H1 (cell line): ENCODE measurements around the gene DPEP3. TPM values are rescaled to one million over a fixed set of nuclear protein-coding genes. Genes with fewer than 3 reads are reported as not detected.

Experiments used
- CTCF ChIA-PET: fragments of 300-600 bp; sonication (Branson Sonifier 250); formaldehyde crosslinking; loops from one replicate; lab custom pipeline; 2021; ENCODE audit not compliant: partially characterized antibody; lab: Charles Lee
- POLR2A ChIA-PET: fragments of 300-600 bp; sonication (Branson Sonifier 250); formaldehyde crosslinking; loops from one replicate; lab custom pipeline; 2021; ENCODE audit warnings: inconsistent platforms; ENCODE audit not compliant: partially characterized antibody; lab: Charles Lee
- DNase-seq, 2 experiments: peaks; one replicate each; pipeline versions ENCODE4 v3.0.0 to v3.0.0-alpha.2; 2010 to 2022; ENCODE audit warnings: low spot score in 2 of 2, low read depth in 1 of 2, mixed read lengths in 1 of 2
- FAIRE-seq: peaks from 2 replicates; lab custom pipeline; 2011; peaks lifted over from hg19 to GRCh38; lab: Jason Lieb, UNC
- H2AFZ ChIP-seq: 2 replicates; pipeline ENCODE4 v1.8.1; 2012; ENCODE audit warnings: low read length, inconsistent platforms
- H2AK5ac ChIP-seq: 2 replicates; pipeline ENCODE4 v1.6.1; 2013; ENCODE audit warnings: low read depth, low read length
- H2BK120ac ChIP-seq: replicated peaks from 2 replicates; pipeline ENCODE3; 2013; ENCODE audit warnings: low read depth, low read length, inconsistent platforms
- H2BK12ac ChIP-seq: 2 replicates; pipeline ENCODE4 v1.6.1; 2013; ENCODE audit warnings: low read depth, low read length
- H2BK15ac ChIP-seq: 2 replicates; pipeline ENCODE4 v1.6.1; 2013; ENCODE audit warnings: low read length
- H2BK20ac ChIP-seq: 2 replicates; pipeline ENCODE4 v1.6.1; 2013; ENCODE audit warnings: low read length
- H2BK5ac ChIP-seq: 2 replicates; pipeline ENCODE4 v1.6.1; 2013; ENCODE audit warnings: low read depth, low read length
- H3K14ac ChIP-seq: 2 replicates; pipeline ENCODE4 v1.6.1; 2013; ENCODE audit warnings: inconsistent platforms; ENCODE audit not compliant: insufficient read length
- H3K18ac ChIP-seq: 2 replicates; pipeline ENCODE4 v1.6.1; 2013; ENCODE audit warnings: low read length; ENCODE audit errors: extremely low read depth
- H3K23ac ChIP-seq: 2 replicates; pipeline ENCODE4 v1.6.1; 2013; ENCODE audit warnings: inconsistent platforms; ENCODE audit not compliant: insufficient read length
- H3K23me2 ChIP-seq: 2 replicates; pipeline ENCODE4 v1.6.1; 2013; ENCODE audit warnings: low read depth, low read length
- H3K27ac ChIP-seq: 2 replicates; pipeline ENCODE4 v1.6.1; 2011; ENCODE audit warnings: low read depth, low read length, inconsistent platforms
- H3K27me3 ChIP-seq, 4 experiments: replicated peaks in 1 of 4; 1 replicate in 1 of 4; 2 replicates in 3 of 4; pipeline versions ENCODE4 v1.6.1 to v1.8.1; 2011 to 2013; ENCODE audit warnings: low read length in 3 of 4, mild to moderate bottlenecking in 3 of 4, inconsistent platforms in 2 of 4, mixed read lengths in 2 of 4, moderate library complexity in 1 of 4; ENCODE audit not compliant: control insufficient read depth in 3 of 4, insufficient read depth in 3 of 4; ENCODE audit errors: extremely low read depth in 1 of 4
- H3K36me3 ChIP-seq, 4 experiments: 2 replicates each; pipeline versions ENCODE4 v1.6.1 to v1.8.1; 2011 to 2013; ENCODE audit warnings: mild to moderate bottlenecking in 4 of 4, low read length in 3 of 4, moderate library complexity in 2 of 4, control low read depth in 1 of 4, inconsistent platforms in 1 of 4; ENCODE audit not compliant: insufficient read depth in 4 of 4, control insufficient read depth in 2 of 4
- H3K4ac ChIP-seq: replicated peaks from 2 replicates; pipeline ENCODE3; 2013; ENCODE audit warnings: low read length, low read depth, mixed read lengths, inconsistent platforms; ENCODE audit not compliant: insufficient read length
- H3K4me1 ChIP-seq, 4 experiments: replicated peaks in 1 of 4; 1 replicate in 1 of 4; 2 replicates in 3 of 4; pipeline versions ENCODE4 v1.6.1 to v1.8.1; 2011 to 2013; ENCODE audit warnings: low read length in 3 of 4, inconsistent platforms in 2 of 4, mixed read lengths in 1 of 4; ENCODE audit not compliant: insufficient read depth in 4 of 4, control insufficient read depth in 3 of 4
- H3K4me2 ChIP-seq, 2 experiments: 2 replicates each; pipeline versions ENCODE4 v1.6.1 to v1.8.1; 2011 to 2013; ENCODE audit warnings: low read depth in 2 of 2, low read length in 2 of 2, control low read depth in 1 of 2, inconsistent platforms in 1 of 2, mild to moderate bottlenecking in 1 of 2; ENCODE audit not compliant: insufficient read depth in 1 of 2
- H3K4me3 ChIP-seq, 4 experiments: fragments of 200-600, 300-600 bp in 1 of 4; sonication (generic), shearing (Covaris generic), sonication (Bioruptor Twin) in 1 of 4; 2 replicates each; pipeline versions ENCODE4 v1.5.1 to v1.8.1; 2011 to 2016; ENCODE audit warnings: low read length in 4 of 4, low read depth in 3 of 4, control low read depth in 2 of 4, inconsistent platforms in 2 of 4, mild to moderate bottlenecking in 2 of 4, mixed read lengths in 1 of 4, moderate library complexity in 1 of 4; ENCODE audit not compliant: insufficient read depth in 2 of 4; ENCODE audit errors: extremely low read depth in 1 of 4
- H3K56ac ChIP-seq: replicated peaks from 2 replicates; pipeline ENCODE3; 2013; ENCODE audit warnings: low read depth, mild to moderate bottlenecking, mixed read lengths, low read length, inconsistent platforms; ENCODE audit not compliant: insufficient read length
- H3K79me1 ChIP-seq: 2 replicates; pipeline ENCODE4 v1.6.1; 2013; ENCODE audit warnings: low read depth, low read length, control low read depth
- H3K79me2 ChIP-seq, 2 experiments: 2 replicates each; pipeline versions ENCODE4 v1.6.1 to v1.8.1; 2012 to 2013; ENCODE audit warnings: low read length in 2 of 2, mild to moderate bottlenecking in 2 of 2, inconsistent platforms in 1 of 2; ENCODE audit not compliant: insufficient read depth in 2 of 2, control insufficient read depth in 1 of 2
- H3K9ac ChIP-seq, 4 experiments: replicated peaks in 1 of 4; 1 replicate in 1 of 4; 2 replicates in 3 of 4; pipeline versions ENCODE4 v1.6.1 to v1.8.1; 2011 to 2013; ENCODE audit warnings: low read depth in 3 of 4, low read length in 3 of 4, control low read depth in 2 of 4, mild to moderate bottlenecking in 2 of 4, moderate library complexity in 2 of 4, inconsistent platforms in 1 of 4; ENCODE audit errors: extremely low read depth in 1 of 4
- H3K9me3 ChIP-seq, 2 experiments: 2 replicates each; pipeline versions ENCODE4 v1.6.1 to v1.8.1; 2012 to 2013; ENCODE audit warnings: mild to moderate bottlenecking in 2 of 2, moderate library complexity in 2 of 2, control low read depth in 1 of 2, inconsistent platforms in 1 of 2, low read depth in 1 of 2, low read length in 1 of 2, mixed read lengths in 1 of 2; ENCODE audit not compliant: insufficient read depth in 2 of 2
- H4K20me1 ChIP-seq, 2 experiments: replicated peaks in 1 of 2; 2 replicates each; pipeline versions ENCODE3 to v1.8.1; 2011 to 2013; ENCODE audit warnings: inconsistent platforms in 2 of 2, low read length in 2 of 2, mild to moderate bottlenecking in 1 of 2; ENCODE audit not compliant: insufficient read depth in 2 of 2, control insufficient read depth in 1 of 2
- H4K5ac ChIP-seq: 2 replicates; pipeline ENCODE4 v1.6.1; 2013; ENCODE audit warnings: low read length, low read depth, mixed read lengths, inconsistent platforms; ENCODE audit not compliant: insufficient read length
- H4K8ac ChIP-seq: 2 replicates; pipeline ENCODE4 v1.8.0; 2013; ENCODE audit warnings: mild to moderate bottlenecking, moderate library complexity, low read length, inconsistent platforms; ENCODE audit not compliant: insufficient read depth; ENCODE audit errors: extremely low read depth
- H4K91ac ChIP-seq: replicated peaks from 2 replicates; pipeline ENCODE3; 2013; ENCODE audit warnings: low read length, mixed read lengths, inconsistent platforms; ENCODE audit not compliant: insufficient read length
- BCL11A ChIP-seq, 2 experiments: IDR thresholded peaks; one replicate each; pipeline ENCODE4 v1.6.1; 2011; ENCODE audit warnings: low read depth in 2 of 2, low read length in 2 of 2, mild to moderate bottlenecking in 2 of 2
- JUN ChIP-seq: IDR thresholded peaks from 2 replicates; pipeline ENCODE4 v1.6.1; 2011; ENCODE audit warnings: low read depth, mild to moderate bottlenecking, improper control_type of control experiment, low read length
- MAFK ChIP-seq: IDR thresholded peaks from 2 replicates; pipeline ENCODE4 v1.6.1; 2012; ENCODE audit warnings: low read depth, mild to moderate bottlenecking, improper control_type of control experiment, low read length
- NANOG ChIP-seq: IDR thresholded peaks from 2 replicates; pipeline ENCODE4 v1.6.1; 2011; ENCODE audit warnings: low read length, low read depth, mild to moderate bottlenecking, inconsistent platforms; ENCODE audit not compliant: insufficient read depth, poor library complexity, severe bottlenecking
- PHF8 ChIP-seq: fragments of 200-600 bp; sonication (generic); conservative IDR thresholded peaks from 2 replicates; pipeline ENCODE4 v1.7.1; 2012; ENCODE audit warnings: low read depth, mild to moderate bottlenecking, inconsistent platforms, low read length, moderate library complexity
- SP2 ChIP-seq: IDR thresholded peaks from 2 replicates; pipeline ENCODE4 v1.6.1; 2012; ENCODE audit warnings: mild to moderate bottlenecking, low read length, inconsistent platforms
- TAF7 ChIP-seq: optimal IDR thresholded peaks from 2 replicates; pipeline ENCODE3; 2011; ENCODE audit warnings: low read depth, mild to moderate bottlenecking, inconsistent platforms, low read length, moderate library complexity, borderline replicate concordance
- TCF12 ChIP-seq: IDR thresholded peaks from 2 replicates; pipeline ENCODE4 v1.6.1; 2011; ENCODE audit warnings: low read depth, mild to moderate bottlenecking, low read length
- WGBS, 2 experiments: shearing (Covaris generic) in 1 of 2; methylation state at CpG; one replicate each; pipeline versions ENCODE4 v1.1.6 to v1.1.7; 2013 to 2015; ENCODE audit warnings: low lambda C conversion rate in 2 of 2, mixed read lengths in 2 of 2, inconsistent platforms in 1 of 2, low coverage in 1 of 2, missing lambda C conversion rate in 1 of 2; ENCODE audit not compliant: insufficient replicate concordance in 2 of 2, insufficient coverage in 1 of 2, insufficient read length in 1 of 2; ENCODE audit errors: extremely low coverage in 1 of 2, missing lambda C conversion rate in 1 of 2; 5-methylcytosine and 5-hydroxymethylcytosine counted together
- polyA plus RNA-seq, 7 experiments: library from polyadenylated mRNA; depleted of rRNA in 3 of 7; stranded (reverse) in 5 of 7; unstranded in 2 of 7; fragments of >200 nt in 5 of 7; fragments of 200-250 nt in 2 of 7; gene quantifications; 1 replicate in 5 of 7; 2 replicates in 1 of 7; 4 replicates in 1 of 7; pipeline versions ENCODE4 v1.2.1 to v1.2.3, GENCODE V29; 2011 to 2013; ENCODE audit warnings: missing spikeins in 2 of 7, mixed read lengths in 2 of 7
- total RNA-seq: library from RNA; stranded (reverse); fragmentation: NEBNext Ultra II Directional; extraction: Animal tissue kit (Norgen Biotek cat#: 25700); gene quantifications from 2 replicates; pipeline ENCODE4 v1.2.1, GENCODE V29; 2021

DPEP3 gene
- total and polyA plus RNA-seq, 2 of the 8 experiments (the other 6 are each of a cell fraction or from before 2014, with no cell fraction given), result 6.5 to 9.9 TPM

GRCh38 chr16:67992661-67993206 is 12.4 kb upstream of the DPEP3 start:
- TF ChIP-seq JUN, result no peak
- no peak for TF ChIP-seq TCF12
- no peak for TF ChIP-seq NANOG
- TF ChIP-seq BCL11A (IDR thresholded peaks at IDR 0.05; ENCODE audit: low read depth in 2 of 2, low read length in 2 of 2), result no peak
- TF ChIP-seq TAF7, result no peak
- TF ChIP-seq SP2, result no peak
- TF ChIP-seq PHF8, result no peak
- no peak for TF ChIP-seq MAFK
- no peak overlapping the region for H2AFZ ChIP-seq
- no peak overlapping the region for H4K5ac ChIP-seq
- H3K23me2 ChIP-seq, result no peaks in the 10 kb centered on the region; the same call in 1 of the 2 replicates
- H3K23ac ChIP-seq, result no peak overlapping the region
- no peak overlapping the region for H3K27ac ChIP-seq
- no peak overlapping the region for H3K56ac ChIP-seq
- 0 out of 2 replicates have a peak overlapping the region, but pooled peaks have one; percentile 46 for H2BK15ac ChIP-seq
- H2BK5ac ChIP-seq, result no peak overlapping the region
- H3K9ac ChIP-seq, result no peak overlapping the region
- DNase-seq, result no peak
- H3K4ac ChIP-seq, result no peak overlapping the region
- no peaks in the 10 kb centered on the region; the same call in 1 of the 2 replicates for H3K79me1 ChIP-seq
- no peaks in the 10 kb centered on the region for H3K79me2 ChIP-seq
- H4K20me1 ChIP-seq, result no peaks in the 10 kb centered on the region
- peak overlapping the region; percentile 89 for H4K8ac ChIP-seq
- peak overlapping the region in 1 of 2 experiments; percentile 55; a peak in 3 of 4 replicates for H3K4me2 ChIP-seq
- POLR2A ChIA-PET, result interaction anchor here (1.0 to 5.1 kb wide), 4 partner anchors 10 to 30 kb away, joined by 3 to 26 read pairs (median 3); partner anchors contain the start of genes DDX28 and DUS2
- H3K18ac ChIP-seq, result no peak overlapping the region
- H4K91ac ChIP-seq, result no peak overlapping the region
- peak overlapping the region; percentile 62; the same call in 1 of the 2 replicates for H2BK12ac ChIP-seq
- no peaks in the 10 kb centered on the region; a peak in 3 of 7 replicates for H3K4me1 ChIP-seq
- no peak overlapping the region for H3K14ac ChIP-seq
- no peak for FAIRE-seq
- H3K36me3 ChIP-seq, result no peaks in the 10 kb centered on the region
- WGBS, 2 experiments, result 80% methylated on average over 20 of the region's 20 CpGs; no CpG with 5 or more reads in 1 of the 2 experiments
- H3K9me3 ChIP-seq, result no peaks in the 10 kb centered on the region
- no peak overlapping the region for H2AK5ac ChIP-seq
- no peak overlapping the region for H2BK20ac ChIP-seq
- CTCF ChIA-PET, result interaction anchor here (0.7 to 3.0 kb wide), 14 partner anchors 9 to 142 kb away, joined by 3 to 33 read pairs (median 4); partner anchors contain the start of genes DPEP3 and NRN1L
- H3K27me3 ChIP-seq, result peaks cover 0 to 12% (median 8%) of the 10 kb centered on the region in 4 experiments; a peak in 5 of 7 replicates
- H2BK120ac ChIP-seq, result no peak overlapping the region
- H3K4me3 ChIP-seq, result no peak overlapping the region
